DOHH2 (cell line): ENCODE results near the gene PEX3.

Source experiments
- EZH2phosphoT487 ChIP-seq: fragments of 200-600 bp; sonication (generic); IDR thresholded peaks from 2 replicates; pipeline ENCODE4 v1.6.1; 2017; ENCODE audit warnings: borderline replicate concordance, mild to moderate bottlenecking, antibody characterized with exemption, low read length, moderate library complexity, mixed read lengths
- TF ChIP-seq, protein P1 (sequence below): fragments of 200-600 bp; sonication (generic); IDR thresholded peaks from one replicate; pipeline ENCODE4 v1.5.1; 2014; ENCODE audit warnings: antibody characterized with exemption, mild to moderate bottlenecking, low read depth, low read length; ENCODE audit not compliant: poor library complexity, severe bottlenecking

- TF ChIP-seq, protein P1, sequence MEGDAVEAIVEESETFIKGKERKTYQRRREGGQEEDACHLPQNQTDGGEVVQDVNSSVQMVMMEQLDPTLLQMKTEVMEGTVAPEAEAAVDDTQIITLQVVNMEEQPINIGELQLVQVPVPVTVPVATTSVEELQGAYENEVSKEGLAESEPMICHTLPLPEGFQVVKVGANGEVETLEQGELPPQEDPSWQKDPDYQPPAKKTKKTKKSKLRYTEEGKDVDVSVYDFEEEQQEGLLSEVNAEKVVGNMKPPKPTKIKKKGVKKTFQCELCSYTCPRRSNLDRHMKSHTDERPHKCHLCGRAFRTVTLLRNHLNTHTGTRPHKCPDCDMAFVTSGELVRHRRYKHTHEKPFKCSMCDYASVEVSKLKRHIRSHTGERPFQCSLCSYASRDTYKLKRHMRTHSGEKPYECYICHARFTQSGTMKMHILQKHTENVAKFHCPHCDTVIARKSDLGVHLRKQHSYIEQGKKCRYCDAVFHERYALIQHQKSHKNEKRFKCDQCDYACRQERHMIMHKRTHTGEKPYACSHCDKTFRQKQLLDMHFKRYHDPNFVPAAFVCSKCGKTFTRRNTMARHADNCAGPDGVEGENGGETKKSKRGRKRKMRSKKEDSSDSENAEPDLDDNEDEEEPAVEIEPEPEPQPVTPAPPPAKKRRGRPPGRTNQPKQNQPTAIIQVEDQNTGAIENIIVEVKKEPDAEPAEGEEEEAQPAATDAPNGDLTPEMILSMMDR: no peak
- TF ChIP-seq EZH2phosphoT487: no peak
Measured at GRCh38 chr6:143468026-143468425, 17.4 kb downstream of the PEX3 start.
